ENCODE results near the gene NIM1K. TPM values are rescaled to one million over a fixed set of nuclear protein-coding genes. Genes with fewer than 3 reads are reported as not detected.
A peak's percentile ranks its signal among the peaks of the same experiment; 100 is the strongest.

The NIM1K gene
- polyA plus RNA-seq, 3 donors, result 0.13 TPM; not detected in 2

DNA sequence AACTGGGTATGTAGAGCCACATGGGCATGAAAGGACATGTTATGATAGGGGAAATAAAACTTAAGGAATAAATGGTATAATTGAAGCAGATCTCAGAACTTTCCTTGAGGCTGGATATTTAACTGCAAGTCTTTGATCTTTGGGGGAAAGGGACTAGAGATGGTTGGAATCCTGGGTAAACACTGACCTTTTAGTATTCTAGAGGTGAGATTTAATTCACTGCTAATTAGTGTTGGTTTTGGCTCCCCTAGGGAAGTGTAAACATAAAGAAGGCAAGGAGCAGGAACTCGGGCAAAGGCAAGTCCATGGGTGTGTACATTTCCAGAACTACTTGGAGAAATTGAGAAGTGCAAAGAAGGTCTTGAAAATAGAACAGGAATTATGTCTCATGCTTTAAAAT, 16.6 kb downstream of the NIM1K start:
- Histone ChIP-seq H2AFZ (ENCODE audit: insufficient read depth, low read depth, low read length, poor library complexity, severe bottlenecking) (no peak overlapping the region), H3K9me3 (replicated peaks in 1 of 2; ENCODE audit: control insufficient read depth in 1 of 2, insufficient read depth in 1 of 2, low read length in 2 of 2) (no peaks in the 10 kb centered on the region), H3K9ac (ENCODE audit: insufficient read depth, low read length, poor library complexity, severe bottlenecking) (no peak overlapping the region), H3K27me3 (ENCODE audit: control insufficient read depth in 2 of 2, insufficient read depth in 2 of 2, low read length in 2 of 2) (peaks cover 2 to 9% of the 10 kb centered on the region in 2 donors), H3K27ac (ENCODE audit: low read depth in 1 of 2, low read length in 2 of 2) (no peak overlapping the region), H3K4me1 (ENCODE audit: control insufficient read depth in 1 of 2, insufficient read depth in 2 of 2, low read length in 2 of 2) (no peaks in the 10 kb centered on the region), H3K79me2 (ENCODE audit: insufficient read depth, low read length) (no peaks in the 10 kb centered on the region), H3K36me3 (replicated peaks in 1 of 2; ENCODE audit: control insufficient read depth in 1 of 2, insufficient read depth in 2 of 2, low read length in 2 of 2) (no peaks in the 10 kb centered on the region), H3K4me2 (replicated peaks; ENCODE audit: extremely low read depth, low read length, poor library complexity, severe bottlenecking) (no peak overlapping the region), H3K4me3 (replicated peaks in 1 of 3; ENCODE audit: low read depth in 2 of 3, low read length in 3 of 3) (no peak overlapping the region), H4K20me1 (ENCODE audit: insufficient read depth, low read length) (no peaks in the 10 kb centered on the region)
- peak overlapping the region in 1 of 2 donors; percentile 22 for H3K4me3 Mint-ChIP-seq
- H3K27ac Mint-ChIP-seq, result no peak overlapping the region
- TF ChIP-seq, protein P1, sequence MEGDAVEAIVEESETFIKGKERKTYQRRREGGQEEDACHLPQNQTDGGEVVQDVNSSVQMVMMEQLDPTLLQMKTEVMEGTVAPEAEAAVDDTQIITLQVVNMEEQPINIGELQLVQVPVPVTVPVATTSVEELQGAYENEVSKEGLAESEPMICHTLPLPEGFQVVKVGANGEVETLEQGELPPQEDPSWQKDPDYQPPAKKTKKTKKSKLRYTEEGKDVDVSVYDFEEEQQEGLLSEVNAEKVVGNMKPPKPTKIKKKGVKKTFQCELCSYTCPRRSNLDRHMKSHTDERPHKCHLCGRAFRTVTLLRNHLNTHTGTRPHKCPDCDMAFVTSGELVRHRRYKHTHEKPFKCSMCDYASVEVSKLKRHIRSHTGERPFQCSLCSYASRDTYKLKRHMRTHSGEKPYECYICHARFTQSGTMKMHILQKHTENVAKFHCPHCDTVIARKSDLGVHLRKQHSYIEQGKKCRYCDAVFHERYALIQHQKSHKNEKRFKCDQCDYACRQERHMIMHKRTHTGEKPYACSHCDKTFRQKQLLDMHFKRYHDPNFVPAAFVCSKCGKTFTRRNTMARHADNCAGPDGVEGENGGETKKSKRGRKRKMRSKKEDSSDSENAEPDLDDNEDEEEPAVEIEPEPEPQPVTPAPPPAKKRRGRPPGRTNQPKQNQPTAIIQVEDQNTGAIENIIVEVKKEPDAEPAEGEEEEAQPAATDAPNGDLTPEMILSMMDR (IDR thresholded peaks at IDR 0.05), result no peak
- no peak for DNase-seq
- WGBS (ENCODE audit: insufficient coverage), result no CpG with 5 or more reads among the region's 1 CpG
- peaks cover 7 to 18% (median 12%) of the 10 kb centered on the region in 3 donors for H3K27me3 Mint-ChIP-seq (ENCODE audit: low read depth in 3 of 3)
- H3K36me3 Mint-ChIP-seq, result no peaks in the 10 kb centered on the region
- H3K9me3 Mint-ChIP-seq, result peaks cover 0 to 3% (median 0%) of the 10 kb centered on the region in 7 donors
- no peaks in the 10 kb centered on the region for H3K4me1 Mint-ChIP-seq
- intact Hi-C loops (cut with micrococcal nuclease), result loop anchor here in 1 of 2 donors (10.0 kb wide), 1 partner anchor 96 kb away; no protein-coding TSS in a partner anchor

DNA sequence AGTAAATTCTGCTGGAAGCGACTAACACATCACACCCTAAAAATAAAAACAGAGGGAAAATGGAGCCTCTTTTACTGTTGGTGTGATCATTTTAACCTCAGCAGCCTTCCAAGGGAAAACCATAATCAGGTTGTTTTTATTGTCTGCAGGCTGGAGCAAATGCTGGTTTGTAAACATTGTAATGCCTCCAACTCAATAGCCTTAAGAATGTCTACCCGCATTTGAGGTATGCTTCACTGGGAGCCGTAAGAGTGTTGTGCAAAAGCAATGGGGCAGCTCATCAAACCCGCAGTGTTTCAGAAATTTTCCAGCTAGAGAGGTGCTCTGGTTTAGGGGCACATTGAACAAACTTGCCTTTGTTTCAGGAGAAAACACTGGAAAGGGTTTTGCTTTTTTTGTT, 17.0 kb downstream of the NIM1K start:
- no peak overlapping the region for H3K4me3 ChIP-seq (replicated peaks in 1 of 3; ENCODE audit: low read depth in 2 of 3, low read length in 3 of 3)
- intact Hi-C loops (cut with micrococcal nuclease), result loop anchor here in 1 of 2 donors (10.0 kb wide), 1 partner anchor 96 kb away; no protein-coding TSS in a partner anchor
- H3K4me3 Mint-ChIP-seq, result no peak overlapping the region
- H3K36me3 ChIP-seq (replicated peaks in 1 of 2; ENCODE audit: control insufficient read depth in 1 of 2, insufficient read depth in 2 of 2, low read length in 2 of 2), result no peaks in the 10 kb centered on the region
- no peak for DNase-seq
- no peak overlapping the region for H3K9ac ChIP-seq (ENCODE audit: insufficient read depth, low read length, poor library complexity, severe bottlenecking)
- H3K9me3 Mint-ChIP-seq, result peaks cover 0 to 3% (median 0%) of the 10 kb centered on the region in 7 donors
- TF ChIP-seq, protein P1 (IDR thresholded peaks at IDR 0.05), result no peak
- H3K36me3 Mint-ChIP-seq, result no peaks in the 10 kb centered on the region
- H3K9me3 ChIP-seq (replicated peaks in 1 of 2; ENCODE audit: control insufficient read depth in 1 of 2, insufficient read depth in 1 of 2, low read length in 2 of 2), result no peaks in the 10 kb centered on the region
- no peak overlapping the region for H3K27ac ChIP-seq (ENCODE audit: low read depth in 1 of 2, low read length in 2 of 2)
- no peak overlapping the region for H2AFZ ChIP-seq (ENCODE audit: insufficient read depth, low read depth, low read length, poor library complexity, severe bottlenecking)
- H3K4me2 ChIP-seq (replicated peaks; ENCODE audit: extremely low read depth, low read length, poor library complexity, severe bottlenecking), result no peak overlapping the region
- no peaks in the 10 kb centered on the region for H3K79me2 ChIP-seq (ENCODE audit: insufficient read depth, low read length)
- 89% methylated on average over 3 of the region's 4 CpGs for WGBS (ENCODE audit: insufficient coverage)
- no peaks in the 10 kb centered on the region for H3K4me1 Mint-ChIP-seq
- H3K4me1 ChIP-seq (ENCODE audit: control insufficient read depth in 1 of 2, insufficient read depth in 2 of 2, low read length in 2 of 2), result no peaks in the 10 kb centered on the region
- no peaks in the 10 kb centered on the region for H4K20me1 ChIP-seq (ENCODE audit: insufficient read depth, low read length)
- peaks cover 7 to 20% (median 12%) of the 10 kb centered on the region in 3 donors for H3K27me3 Mint-ChIP-seq (ENCODE audit: low read depth in 3 of 3)
- peaks cover 2 to 9% of the 10 kb centered on the region in 2 donors for H3K27me3 ChIP-seq (ENCODE audit: control insufficient read depth in 2 of 2, insufficient read depth in 2 of 2, low read length in 2 of 2)
- no peak overlapping the region for H3K27ac Mint-ChIP-seq

All from CD14-positive monocyte (primary cell).